Adrenal gland (tissue), 5 donors: Measurements from ENCODE around the gene NF1.

Experiments
- POLR2A ChIP-seq, 2 donors: fragments of 450-650 bp; IDR thresholded peaks; one replicate each; pipeline ENCODE4 v1.6.1; 2017; ENCODE audit warnings: antibody characterized with exemption in 2 of 2, mild to moderate bottlenecking in 2 of 2, moderate library complexity in 1 of 2
- TF ChIP-seq, protein P1 (sequence below), 6 experiments: fragments of 450-650 bp in 4 of 6; fragments of 200-600 bp in 2 of 6; sonication (generic) in 1 of 6; IDR thresholded peaks; 1 replicate in 5 of 6; 2 replicates in 1 of 6; pipeline versions ENCODE4 v1.5.1 to v1.8.0; 2016 to 2021; ENCODE audit warnings: antibody characterized with exemption in 6 of 6, mild to moderate bottlenecking in 2 of 6, moderate library complexity in 1 of 6
- donor health status: DM: no; HTN: no; CAD: no.

DNA sequence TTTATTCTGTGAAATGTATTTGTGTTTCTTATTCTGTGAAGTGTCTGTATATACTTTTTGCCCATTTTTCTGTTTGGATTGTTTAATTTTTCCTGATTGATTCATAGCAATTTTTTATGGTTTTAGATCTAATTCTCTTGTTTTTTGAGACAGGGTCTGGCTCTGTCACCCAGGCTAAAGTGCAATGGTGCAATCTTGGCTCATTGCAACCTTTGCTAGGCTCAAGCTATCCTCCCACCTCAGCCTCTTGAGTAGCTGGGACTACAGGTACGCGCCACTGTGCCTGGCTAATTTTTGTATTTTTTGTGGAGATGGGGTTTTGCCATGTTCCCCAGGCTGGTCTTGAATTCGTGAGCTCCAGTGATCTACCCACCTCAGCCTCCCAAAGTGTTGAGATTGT is 31.5 kb downstream of the NF1 start:
- no peak for TF ChIP-seq POLR2A (IDR thresholded peaks at IDR 0.05)
- TF ChIP-seq, protein P1, sequence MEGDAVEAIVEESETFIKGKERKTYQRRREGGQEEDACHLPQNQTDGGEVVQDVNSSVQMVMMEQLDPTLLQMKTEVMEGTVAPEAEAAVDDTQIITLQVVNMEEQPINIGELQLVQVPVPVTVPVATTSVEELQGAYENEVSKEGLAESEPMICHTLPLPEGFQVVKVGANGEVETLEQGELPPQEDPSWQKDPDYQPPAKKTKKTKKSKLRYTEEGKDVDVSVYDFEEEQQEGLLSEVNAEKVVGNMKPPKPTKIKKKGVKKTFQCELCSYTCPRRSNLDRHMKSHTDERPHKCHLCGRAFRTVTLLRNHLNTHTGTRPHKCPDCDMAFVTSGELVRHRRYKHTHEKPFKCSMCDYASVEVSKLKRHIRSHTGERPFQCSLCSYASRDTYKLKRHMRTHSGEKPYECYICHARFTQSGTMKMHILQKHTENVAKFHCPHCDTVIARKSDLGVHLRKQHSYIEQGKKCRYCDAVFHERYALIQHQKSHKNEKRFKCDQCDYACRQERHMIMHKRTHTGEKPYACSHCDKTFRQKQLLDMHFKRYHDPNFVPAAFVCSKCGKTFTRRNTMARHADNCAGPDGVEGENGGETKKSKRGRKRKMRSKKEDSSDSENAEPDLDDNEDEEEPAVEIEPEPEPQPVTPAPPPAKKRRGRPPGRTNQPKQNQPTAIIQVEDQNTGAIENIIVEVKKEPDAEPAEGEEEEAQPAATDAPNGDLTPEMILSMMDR (IDR thresholded peaks at IDR 0.05), result no peak
